Activated T-helper 2 cell treated with anti-CD3 and anti-CD28 coated beads, Interferon-gamma antibody, Interleukin-2, Interleukin-4, amounts not matched to agents 10 μg/mL and 5 μg/mL and 100 μg/mL, durations not matched to agents 14 hours and 24 hours and 36 hours (primary cell): ENCODE measurements around the gene BCL11A. TPM values are rescaled to one million over a fixed set of nuclear protein-coding genes. Genes with fewer than 3 reads are reported as not detected.

Source experiments
- DNase-seq: peaks from one replicate; pipeline ENCODE4 v3.0.0; 2021; ENCODE audit warnings: low spot score
- H3K27ac Mint-ChIP-seq: one replicate; pipeline ENCODE4 v1.8.0; 2021; ENCODE audit warnings: mixed read lengths
- H3K27me3 Mint-ChIP-seq: one replicate; pipeline ENCODE4 v1.8.0; 2021; ENCODE audit warnings: low read depth, mixed read lengths
- H3K36me3 Mint-ChIP-seq: one replicate; pipeline ENCODE4 v1.8.0; 2021; ENCODE audit warnings: low read depth, mixed read lengths
- H3K4me1 Mint-ChIP-seq: one replicate; pipeline ENCODE4 v1.8.0; 2021; ENCODE audit warnings: low read depth, mixed read lengths
- H3K4me3 Mint-ChIP-seq: one replicate; pipeline ENCODE4 v1.8.0; 2021; ENCODE audit warnings: low read depth, mild to moderate bottlenecking, moderate library complexity, mixed read lengths
- H3K9me3 Mint-ChIP-seq: one replicate; pipeline ENCODE4 v1.8.0; 2021; ENCODE audit warnings: mixed read lengths
- intact Hi-C: fragments of 100-400 bp; cut with micrococcal nuclease; formaldehyde crosslinking; loops from one replicate; pipeline ENCODE4 v1.15.1; 2023
- total RNA-seq: library from RNA; stranded (reverse); gene quantifications from 2 replicates; pipeline ENCODE4 v1.2.3, GENCODE V29; 2022

BCL11A gene
- total RNA-seq, 1 donor from 2014 or later: 0.21 TPM

GRCh38 chr2:60504049-60504448 is 49.4 kb downstream of the BCL11A start:
- Mint-ChIP-seq H3K36me3 (no peaks in the 10 kb centered on the region), H3K4me1 (no peaks in the 10 kb centered on the region), H3K4me3 (no peak overlapping the region), H3K9me3 (no peaks in the 10 kb centered on the region), H3K27ac (no peak overlapping the region), H3K27me3 (peaks cover 2% of the 10 kb centered on the region)
- intact Hi-C loops: no loop called here
- DNase-seq: no peak

- Mint-ChIP-seq H3K27ac (no peak overlapping the region), H3K9me3 (no peaks in the 10 kb centered on the region), H3K4me1 (no peaks in the 10 kb centered on the region), H3K27me3 (peaks cover 2% of the 10 kb centered on the region), H3K4me3 (no peak overlapping the region), H3K36me3 (no peaks in the 10 kb centered on the region)
- intact Hi-C loops: no loop called here
- no peak for DNase-seq
Observed at GRCh38 chr2:60502144-60502543, 51.3 kb downstream of the BCL11A start.

GRCh38 chr2:60500861-60501260 is 52.6 kb downstream of the BCL11A start:
- Mint-ChIP-seq H3K9me3 (no peaks in the 10 kb centered on the region), H3K4me3 (no peak overlapping the region), H3K36me3 (no peaks in the 10 kb centered on the region), H3K4me1 (no peaks in the 10 kb centered on the region), H3K27me3 (peaks cover 2% of the 10 kb centered on the region), H3K27ac (no peak overlapping the region)
- no peak for DNase-seq
- intact Hi-C loops: no loop called here

GRCh38 chr2:60499651-60500265 is 53.7 kb downstream of the BCL11A start:
- Mint-ChIP-seq H3K27ac (no peak overlapping the region), H3K27me3 (peaks cover under 1% of the 10 kb centered on the region), H3K4me3 (no peak overlapping the region), H3K36me3 (no peaks in the 10 kb centered on the region), H3K4me1 (no peaks in the 10 kb centered on the region), H3K9me3 (no peaks in the 10 kb centered on the region)
- no peak for DNase-seq
- intact Hi-C loops: no loop called here

GRCh38 chr2:60498816-60499429 is 54.5 kb downstream of the BCL11A start:
- intact Hi-C loops: no loop called here
- no peaks in the 10 kb centered on the region for H3K36me3 Mint-ChIP-seq
- H3K4me3 Mint-ChIP-seq: no peak overlapping the region
- no peaks in the 10 kb centered on the region for H3K4me1 Mint-ChIP-seq
- no peaks in the 10 kb centered on the region for H3K27me3 Mint-ChIP-seq
- no peak overlapping the region for H3K27ac Mint-ChIP-seq
- no peaks in the 10 kb centered on the region for H3K9me3 Mint-ChIP-seq
- DNase-seq: no peak

- intact Hi-C loops: no loop called here
- no peaks in the 10 kb centered on the region for H3K9me3 Mint-ChIP-seq
- H3K4me1 Mint-ChIP-seq: no peaks in the 10 kb centered on the region
- no peaks in the 10 kb centered on the region for H3K27me3 Mint-ChIP-seq
- H3K27ac Mint-ChIP-seq: no peak overlapping the region
- no peak overlapping the region for H3K4me3 Mint-ChIP-seq
- DNase-seq: no peak
- no peaks in the 10 kb centered on the region for H3K36me3 Mint-ChIP-seq
Observed at GRCh38 chr2:60498127-60498815, 55.2 kb downstream of the BCL11A start.

- no peaks in the 10 kb centered on the region for H3K9me3 Mint-ChIP-seq
- H3K36me3 Mint-ChIP-seq: no peaks in the 10 kb centered on the region
- no peak overlapping the region for H3K27ac Mint-ChIP-seq
- DNase-seq: no peak
- no peak overlapping the region for H3K4me3 Mint-ChIP-seq
- intact Hi-C loops: no loop called here
- no peaks in the 10 kb centered on the region for H3K4me1 Mint-ChIP-seq
- H3K27me3 Mint-ChIP-seq: no peaks in the 10 kb centered on the region
Observed at GRCh38 chr2:60497500-60497899, 56.0 kb downstream of the BCL11A start.

- H3K4me3 Mint-ChIP-seq: no peak overlapping the region
- H3K36me3 Mint-ChIP-seq: no peaks in the 10 kb centered on the region
- H3K27ac Mint-ChIP-seq: no peak overlapping the region
- no peaks in the 10 kb centered on the region for H3K4me1 Mint-ChIP-seq
- no peak for DNase-seq
- intact Hi-C loops: no loop called here
- no peaks in the 10 kb centered on the region for H3K27me3 Mint-ChIP-seq
- no peaks in the 10 kb centered on the region for H3K9me3 Mint-ChIP-seq
Observed at GRCh38 chr2:60496956-60497355, 56.5 kb downstream of the BCL11A start.

GRCh38 chr2:60496475-60496874 is 57.0 kb downstream of the BCL11A start:
- Mint-ChIP-seq H3K9me3 (no peaks in the 10 kb centered on the region), H3K27ac (no peak overlapping the region)
- intact Hi-C loops: no loop called here

GRCh38 chr2:60495041-60495625 is 58.3 kb downstream of the BCL11A start:
- intact Hi-C loops: no loop called here
- no peaks in the 10 kb centered on the region for H3K4me1 Mint-ChIP-seq

More at GRCh38 chr2:60496475-60496874, 57.0 kb downstream of the BCL11A start:
- Mint-ChIP-seq H3K27me3 (peaks cover 2% of the 10 kb centered on the region), H3K4me1 (no peaks in the 10 kb centered on the region), H3K36me3 (no peaks in the 10 kb centered on the region), H3K4me3 (no peak overlapping the region)
- DNase-seq: no peak

GRCh38 chr2:60493804-60494387 is 59.6 kb downstream of the BCL11A start:
- no peak overlapping the region for H3K4me3 Mint-ChIP-seq
- no peak overlapping the region for H3K27ac Mint-ChIP-seq
- no peak for DNase-seq
- no peaks in the 10 kb centered on the region for H3K36me3 Mint-ChIP-seq
- intact Hi-C loops: no loop called here
- H3K27me3 Mint-ChIP-seq: peaks cover 5% of the 10 kb centered on the region
- H3K4me1 Mint-ChIP-seq: no peaks in the 10 kb centered on the region
- no peaks in the 10 kb centered on the region for H3K9me3 Mint-ChIP-seq

More at GRCh38 chr2:60495041-60495625, 58.3 kb downstream of the BCL11A start:
- Mint-ChIP-seq H3K9me3 (no peaks in the 10 kb centered on the region), H3K4me3 (no peak overlapping the region), H3K36me3 (no peaks in the 10 kb centered on the region), H3K27ac (no peak overlapping the region), H3K27me3 (peaks cover 5% of the 10 kb centered on the region)
- no peak for DNase-seq

GRCh38 chr2:60492548-60492947 is 60.9 kb downstream of the BCL11A start:
- Mint-ChIP-seq H3K4me3 (no peak overlapping the region), H3K36me3 (no peaks in the 10 kb centered on the region), H3K4me1 (no peaks in the 10 kb centered on the region), H3K27me3 (peaks cover 5% of the 10 kb centered on the region), H3K27ac (no peak overlapping the region), H3K9me3 (no peaks in the 10 kb centered on the region)
- intact Hi-C loops: no loop called here
- no peak for DNase-seq

- Mint-ChIP-seq H3K4me1 (no peaks in the 10 kb centered on the region), H3K27ac (no peak overlapping the region), H3K9me3 (no peaks in the 10 kb centered on the region), H3K36me3 (no peaks in the 10 kb centered on the region), H3K4me3 (no peak overlapping the region), H3K27me3 (peaks cover 5% of the 10 kb centered on the region)
- intact Hi-C loops: no loop called here
- DNase-seq: no peak
Observed at GRCh38 chr2:60490848-60491247, 62.6 kb downstream of the BCL11A start.
